GM18873 (cell line): ENCODE results near the gene BABAM1.

ENCODE experiments used
- ATAC-seq: cut with Tn5 transposase; IDR thresholded peaks from one replicate; pipeline ENCODE4 v1.9.1; 2021; ENCODE audit warnings: mild to moderate bottlenecking, moderate library complexity, moderate number of reproducible peaks; ENCODE audit not compliant: unreplicated experiment, low FRiP score

The BABAM1 gene

DNA sequence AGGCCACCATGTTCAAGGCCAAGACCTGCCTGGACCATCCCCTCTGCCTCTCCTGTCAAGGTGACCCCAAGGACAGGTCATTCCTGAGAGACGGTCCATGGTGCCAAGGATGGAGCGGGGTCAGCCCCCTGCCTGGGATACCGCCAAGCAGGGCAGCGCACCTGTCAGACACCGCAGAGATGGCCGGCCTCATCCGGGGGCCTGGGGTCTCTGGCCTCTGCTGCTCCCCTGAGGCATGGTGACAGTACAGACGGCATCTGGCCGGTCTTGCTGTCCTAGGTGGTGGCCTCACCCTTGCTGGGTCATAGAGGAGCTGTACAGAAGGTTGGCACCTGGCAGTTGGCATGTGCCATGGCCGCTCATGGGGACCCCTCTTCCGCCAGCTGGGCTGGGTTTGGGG lies 53.2 kb downstream of the BABAM1 start:
- no peak for ATAC-seq

- no peak for ATAC-seq
These were observed 54.6 kb downstream of the BABAM1 start for GRCh38 chr19:17321655-17322489.

DNA sequence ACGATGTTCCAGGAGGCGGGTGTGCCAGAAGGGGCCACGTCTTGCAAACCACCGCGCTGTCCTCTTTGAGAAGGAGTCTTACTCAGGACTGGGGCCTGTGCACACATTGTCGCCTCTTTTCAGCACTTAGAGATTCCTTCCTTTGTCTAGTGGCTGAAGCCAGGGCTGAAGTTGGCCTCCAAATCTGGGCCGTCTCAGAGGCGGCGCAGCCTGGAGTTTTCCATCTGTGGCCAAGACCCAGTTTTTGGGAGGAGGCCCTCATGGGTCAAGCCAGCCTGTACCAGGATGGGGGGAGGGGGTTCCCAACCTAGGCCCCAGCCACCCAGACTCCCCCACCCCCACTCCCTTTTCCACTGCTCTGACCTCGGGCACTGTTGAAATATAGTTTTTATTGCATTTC lies 55.6 kb downstream of the BABAM1 start:
- no peak for ATAC-seq

DNA sequence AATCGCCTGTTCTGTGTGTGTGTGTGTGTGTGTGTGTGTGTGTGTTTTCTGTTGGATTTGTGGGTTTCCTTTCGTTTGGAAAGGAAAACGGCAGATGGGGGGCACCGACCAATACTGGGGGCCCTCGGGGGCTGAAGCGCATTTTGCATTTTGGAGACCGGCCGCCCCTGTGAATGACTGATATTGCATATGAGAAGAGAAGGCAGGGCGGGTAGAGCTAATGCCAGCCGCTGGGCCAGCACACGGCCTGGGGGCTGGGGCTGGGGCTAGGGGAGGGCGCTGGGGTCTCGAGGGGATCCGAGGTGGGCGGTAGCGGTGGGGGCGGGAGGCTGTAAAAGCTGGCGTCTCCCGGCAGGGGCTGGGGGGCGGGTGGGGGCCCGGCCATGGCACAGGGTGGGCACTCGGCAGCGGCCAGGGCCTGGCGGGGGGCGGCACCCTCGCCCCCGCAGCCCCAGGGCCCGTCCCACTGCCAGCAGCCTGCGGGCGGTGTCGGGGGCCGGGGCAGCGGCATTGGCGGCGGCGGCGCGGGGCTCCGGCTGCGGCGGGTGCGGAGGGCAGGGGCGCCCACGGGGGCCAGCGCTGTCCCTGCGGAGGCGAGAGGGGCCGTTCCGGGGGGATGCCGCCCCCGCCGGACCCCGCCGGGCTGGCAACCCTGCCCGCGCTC lies 56.2 kb downstream of the BABAM1 start:
- no peak for ATAC-seq

GRCh38 chr19:17323964-17324332 lies 56.7 kb downstream of the BABAM1 start:
- ATAC-seq = no peak

DNA sequence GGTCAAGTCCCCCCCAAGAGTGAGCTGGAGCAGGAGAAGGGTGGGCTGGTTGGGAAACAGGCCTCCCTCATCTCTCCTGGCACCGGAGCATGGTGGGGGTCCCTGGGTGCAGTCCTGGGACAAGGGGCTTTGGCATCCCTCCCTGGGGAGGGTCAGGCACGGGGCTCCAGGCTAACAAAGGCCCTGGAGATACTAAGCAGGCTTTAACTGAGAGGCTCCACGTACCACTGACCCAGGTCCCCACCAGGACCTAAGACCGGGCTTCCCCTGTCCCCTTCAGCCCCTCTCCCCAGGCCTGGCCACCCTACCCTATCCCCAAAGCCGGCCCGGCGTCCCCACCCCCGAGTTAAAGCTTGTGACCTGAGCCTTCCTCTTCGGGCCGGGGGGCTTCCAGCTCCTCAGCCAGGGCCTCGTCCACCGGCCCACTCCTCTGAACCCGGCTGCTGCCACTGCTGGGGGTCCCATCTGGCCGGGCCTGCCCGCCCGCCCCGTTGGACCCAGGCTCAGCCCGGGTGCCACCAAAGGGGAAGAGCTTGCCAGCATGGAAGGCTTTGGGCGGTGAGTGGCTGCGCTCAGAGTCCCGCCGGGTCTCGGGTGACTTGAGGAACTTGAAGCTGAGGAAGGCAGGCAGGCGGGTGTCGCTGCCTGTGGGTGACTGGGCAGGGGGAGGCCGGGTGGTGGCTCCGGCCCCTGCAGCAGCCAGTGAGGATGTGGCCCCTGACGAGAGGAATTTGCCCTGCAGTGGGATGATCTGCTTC lies 57.3 kb downstream of the BABAM1 start:
- no peak for ATAC-seq

GRCh38 chr19:17325133-17325532 lies 57.9 kb downstream of the BABAM1 start:
- ATAC-seq = no peak

DNA sequence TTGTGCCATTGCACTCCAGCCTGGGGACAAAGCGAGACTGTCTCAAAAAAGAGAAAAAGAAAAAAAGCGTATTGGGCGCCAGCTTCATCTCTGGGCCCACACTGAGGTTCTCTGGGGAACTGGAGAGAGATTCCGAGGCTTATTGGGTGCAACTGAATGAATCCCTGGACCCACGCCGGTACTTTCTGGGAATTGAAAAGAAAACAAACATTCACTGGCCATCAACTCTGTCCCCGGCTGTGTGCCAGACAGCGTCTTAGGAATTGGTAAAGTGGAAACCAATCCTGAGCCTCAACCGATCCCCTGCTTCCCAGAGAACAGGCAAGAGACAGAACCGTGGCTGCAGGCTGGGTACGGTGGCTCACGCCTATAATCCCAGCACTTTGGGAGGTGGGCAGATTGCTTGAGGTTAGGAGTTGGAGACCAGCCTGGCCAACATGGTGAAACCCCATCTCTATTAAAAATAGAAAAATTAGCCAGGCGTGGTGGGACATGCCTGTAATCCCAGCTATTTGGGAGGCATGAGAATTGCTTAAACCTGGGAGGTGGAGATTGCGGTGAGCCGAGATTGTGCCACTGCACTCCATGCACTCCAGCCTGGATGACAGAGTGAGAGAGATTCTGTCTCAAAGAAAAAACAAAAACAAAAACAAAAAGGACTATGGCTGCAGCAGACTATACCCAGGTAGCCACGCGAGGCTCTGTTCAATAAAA lies 58.8 kb downstream of the BABAM1 start:
- no peak for ATAC-seq

- no peak for ATAC-seq
These were observed 59.3 kb downstream of the BABAM1 start for GRCh38 chr19:17326595-17326966.

GRCh38 chr19:17327068-17327653 lies 59.9 kb downstream of the BABAM1 start:
- ATAC-seq = no peak

- no peak for ATAC-seq
These were observed 60.6 kb downstream of the BABAM1 start for GRCh38 chr19:17327654-17328516.
